Common myeloid progenitor, CD34-positive (primary cell): ENCODE data around the gene STN1.

Source experiments
- CTCF ChIA-PET: fragments of 350-600 bp; sonication (Branson Sonifier 250); formaldehyde crosslinking; loops from one replicate; lab custom pipeline; 2021; ENCODE audit warnings: antibody characterized with exemption; lab: Charles Lee
- POLR2A ChIA-PET: fragments of 350-600 bp; sonication (Branson Sonifier 250); formaldehyde crosslinking; loops from one replicate; lab custom pipeline; 2021; ENCODE audit warnings: antibody characterized with exemption; lab: Charles Lee
- DNase-seq, 3 donors: peaks; one replicate each; pipeline versions ENCODE4 v3.0.0 to v3.0.0-alpha.2; 2013
- H3K27ac ChIP-seq, 2 experiments: 1 replicate in 1 of 2; 2 replicates in 1 of 2; pipeline ENCODE4 v1.7.0; 2013; ENCODE audit warnings: inconsistent platforms in 2 of 2, low read length in 2 of 2, mild to moderate bottlenecking in 2 of 2, low read depth in 1 of 2, moderate library complexity in 1 of 2; ENCODE audit not compliant: severe bottlenecking in 2 of 2, insufficient read depth in 1 of 2, poor library complexity in 1 of 2
- H3K27me3 ChIP-seq, 5 experiments: replicated peaks in 2 of 5; 1 replicate in 3 of 5; 2 replicates in 2 of 5; pipeline versions ENCODE4 v1.6.1 to v1.7.0; 2013; ENCODE audit warnings: low read length in 4 of 5, mild to moderate bottlenecking in 2 of 5, moderate library complexity in 2 of 5, inconsistent platforms in 1 of 5; ENCODE audit not compliant: insufficient read depth in 5 of 5, control insufficient read depth in 4 of 5
- H3K36me3 ChIP-seq, 4 experiments: 1 replicate in 2 of 4; 2 replicates in 2 of 4; pipeline versions ENCODE4 v1.6.1 to v1.7.0; 2013; ENCODE audit warnings: low read length in 3 of 4, control low read depth in 1 of 4, mild to moderate bottlenecking in 1 of 4; ENCODE audit not compliant: control insufficient read depth in 4 of 4, insufficient read depth in 4 of 4
- H3K4me1 ChIP-seq, 4 experiments: 1 replicate in 3 of 4; 2 replicates in 1 of 4; pipeline versions ENCODE4 v1.6.1 to v1.7.1; 2013; ENCODE audit warnings: low read length in 3 of 4, mild to moderate bottlenecking in 3 of 4, control low read depth in 1 of 4, inconsistent platforms in 1 of 4, moderate library complexity in 1 of 4; ENCODE audit not compliant: control insufficient read depth in 4 of 4, insufficient read depth in 4 of 4; ENCODE audit errors: control extremely low read depth in 1 of 4
- H3K4me3 ChIP-seq, 7 experiments: 1 replicate in 4 of 7; 2 replicates in 3 of 7; pipeline versions ENCODE4 v1.5.1 to v1.7.0; 2013; ENCODE audit warnings: mild to moderate bottlenecking in 7 of 7, low read length in 6 of 7, moderate library complexity in 6 of 7, inconsistent platforms in 2 of 7, low read depth in 2 of 7, control low read depth in 1 of 7; ENCODE audit not compliant: insufficient read depth in 4 of 7, control insufficient read depth in 1 of 7; ENCODE audit errors: extremely low read depth in 1 of 7
- H3K9me3 ChIP-seq, 5 experiments: 1 replicate in 4 of 5; 2 replicates in 1 of 5; pipeline versions ENCODE4 v1.6.1 to v1.7.1; 2013; ENCODE audit warnings: low read length in 4 of 5, mild to moderate bottlenecking in 2 of 5, inconsistent platforms in 1 of 5, low read depth in 1 of 5, moderate library complexity in 1 of 5; ENCODE audit not compliant: control insufficient read depth in 4 of 5, insufficient read depth in 2 of 5; ENCODE audit errors: control extremely low read depth in 1 of 5
- WGBS: methylation state at CpG from one replicate; pipeline ENCODE4 v1.1.5; 2013; ENCODE audit not compliant: insufficient coverage; 5-methylcytosine and 5-hydroxymethylcytosine counted together

Gene STN1

DNA sequence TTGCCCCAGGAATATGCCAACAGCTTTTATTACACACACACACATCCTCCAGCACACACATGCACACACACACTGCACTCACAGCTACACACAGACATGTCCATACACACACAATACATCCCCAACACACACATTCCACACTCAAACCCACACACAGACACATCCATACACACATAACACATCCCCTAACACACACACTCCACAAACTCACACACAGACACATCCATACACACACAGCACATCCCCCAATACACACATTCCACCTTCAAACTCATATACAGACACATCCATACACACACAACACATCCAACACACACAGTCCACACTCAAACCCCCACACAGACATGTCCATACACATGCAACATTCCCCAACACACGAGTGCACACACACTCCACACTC, 81.7 kb downstream of the STN1 start:
- 63% methylated on average over 1 of the region's 1 CpG for WGBS
- DNase-seq, result no peak
- H3K27me3 ChIP-seq, result no peaks in the 10 kb centered on the region
- ChIA-PET POLR2A (no interaction called here), CTCF (interaction anchor here (0.9 to 1.0 kb wide), 2 partner anchors 8 to 84 kb away, joined by 3 read pairs; no protein-coding TSS in a partner anchor)
- H3K9me3 ChIP-seq, result peaks cover 0 to 4% (median 0%) of the 10 kb centered on the region in 5 experiments
- no peak overlapping the region for H3K27ac ChIP-seq
- no peaks in the 10 kb centered on the region for H3K36me3 ChIP-seq
- peaks cover 0 to 39% (median 2%) of the 10 kb centered on the region in 4 experiments for H3K4me1 ChIP-seq
- H3K4me3 ChIP-seq, result no peak overlapping the region

DNA sequence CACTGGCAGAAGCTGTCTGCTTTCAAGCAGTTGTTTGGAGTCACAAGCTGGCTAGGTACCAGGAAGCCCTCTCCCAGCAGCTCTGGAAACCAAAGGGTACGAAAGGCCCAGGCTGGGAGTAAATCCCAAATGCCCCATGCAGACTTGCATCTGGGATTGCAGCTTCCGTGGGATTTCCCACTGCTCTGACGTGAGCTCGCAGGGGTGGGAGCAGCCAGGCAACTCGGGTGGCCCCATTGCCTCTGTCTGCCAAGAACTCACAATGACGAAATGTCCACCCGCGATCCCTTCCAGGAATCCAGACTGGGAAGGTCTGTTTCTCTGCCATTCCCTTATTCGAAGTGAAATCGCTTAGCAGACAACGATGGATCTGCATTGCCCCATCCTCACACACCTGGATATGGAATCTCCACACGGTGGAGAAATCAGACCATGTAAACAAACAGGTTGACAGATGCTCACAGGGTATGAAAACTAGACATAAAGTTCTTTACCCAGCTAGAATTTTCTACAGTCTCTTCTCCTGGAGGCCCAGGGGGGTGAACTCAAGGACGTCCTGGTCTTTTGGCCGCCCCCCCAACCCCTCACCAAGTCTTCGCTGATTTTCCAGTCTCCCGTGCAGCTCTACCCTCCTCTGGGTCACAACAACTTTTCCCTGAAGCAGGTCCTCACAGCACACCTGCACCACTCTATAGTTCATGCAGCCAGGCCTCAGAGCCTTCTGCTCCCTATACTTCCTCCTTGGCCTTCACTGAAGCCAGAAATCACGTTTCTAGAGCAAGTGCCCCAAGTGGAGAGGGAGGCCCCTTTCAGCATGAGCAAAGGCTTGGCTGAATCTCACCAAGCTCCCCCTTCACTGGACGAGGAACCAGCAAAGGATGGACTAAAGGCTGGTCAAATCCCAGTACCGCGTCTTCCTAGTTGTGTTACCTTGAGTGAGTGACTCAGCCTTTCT, 82.6 kb downstream of the STN1 start:
- ChIA-PET POLR2A (no interaction called here), CTCF (interaction anchor here (0.9 to 2.5 kb wide), 5 partner anchors 13 to 125 kb away, joined by 3 to 9 read pairs (median 6); no protein-coding TSS in a partner anchor)
- H3K27me3 ChIP-seq, result no peaks in the 10 kb centered on the region
- H3K4me3 ChIP-seq, result no peak overlapping the region
- peaks cover 0 to 4% (median 0%) of the 10 kb centered on the region in 5 experiments for H3K9me3 ChIP-seq
- WGBS, result 94% methylated on average over 18 of the region's 20 CpGs
- no peaks in the 10 kb centered on the region for H3K36me3 ChIP-seq
- H3K4me1 ChIP-seq, result peaks cover 0 to 34% (median under 1%) of the 10 kb centered on the region in 4 experiments
- peak in 2 of 3 donors; percentile 18 to 21 for DNase-seq
- H3K27ac ChIP-seq, result no peak overlapping the region

DNA sequence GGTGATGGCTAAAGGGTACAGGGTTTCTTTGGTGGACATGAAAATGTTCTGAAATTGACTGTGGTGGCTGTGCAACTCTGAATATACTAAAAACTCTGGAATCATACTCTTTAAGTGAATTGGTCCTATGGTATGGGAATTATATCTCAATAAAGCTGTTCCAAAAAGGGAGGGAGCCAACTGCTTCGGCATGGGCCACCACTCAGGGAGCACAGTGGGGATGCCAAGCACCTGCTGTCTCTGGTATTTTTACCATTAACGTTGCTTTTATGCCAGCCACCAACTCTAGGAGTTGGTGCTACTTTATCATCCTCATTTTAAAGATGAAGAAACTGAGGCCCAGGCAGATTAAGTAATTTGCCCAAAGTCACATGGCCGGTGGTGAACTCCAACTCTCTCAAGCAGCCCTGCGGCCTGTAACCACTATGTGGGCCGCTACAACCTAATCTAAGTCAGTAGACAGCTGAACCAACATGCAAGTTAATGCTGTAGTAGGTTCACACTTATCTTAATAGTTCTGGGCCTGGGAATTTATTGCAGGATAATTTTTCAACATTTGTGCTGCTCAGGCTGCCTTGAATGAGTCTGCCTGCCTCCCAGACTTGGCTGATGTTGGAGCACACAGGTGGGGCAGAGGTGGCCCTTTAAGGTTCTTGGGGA, 83.4 kb downstream of the STN1 start:
- POLR2A ChIA-PET, result no interaction called here
- no peak for DNase-seq
- peaks cover 0 to 31% (median 0%) of the 10 kb centered on the region in 4 experiments for H3K4me1 ChIP-seq
- CTCF ChIA-PET, result interaction anchor here (1.2 to 2.5 kb wide), 5 partner anchors 14 to 124 kb away, joined by 3 to 9 read pairs (median 6); no protein-coding TSS in a partner anchor
- peaks cover 0 to 4% (median 0%) of the 10 kb centered on the region in 5 experiments for H3K9me3 ChIP-seq
- no peak overlapping the region for H3K4me3 ChIP-seq
- WGBS, result 97% methylated on average over 4 of the region's 5 CpGs
- H3K27ac ChIP-seq, result no peak overlapping the region
- no peaks in the 10 kb centered on the region for H3K27me3 ChIP-seq
- no peaks in the 10 kb centered on the region for H3K36me3 ChIP-seq

DNA sequence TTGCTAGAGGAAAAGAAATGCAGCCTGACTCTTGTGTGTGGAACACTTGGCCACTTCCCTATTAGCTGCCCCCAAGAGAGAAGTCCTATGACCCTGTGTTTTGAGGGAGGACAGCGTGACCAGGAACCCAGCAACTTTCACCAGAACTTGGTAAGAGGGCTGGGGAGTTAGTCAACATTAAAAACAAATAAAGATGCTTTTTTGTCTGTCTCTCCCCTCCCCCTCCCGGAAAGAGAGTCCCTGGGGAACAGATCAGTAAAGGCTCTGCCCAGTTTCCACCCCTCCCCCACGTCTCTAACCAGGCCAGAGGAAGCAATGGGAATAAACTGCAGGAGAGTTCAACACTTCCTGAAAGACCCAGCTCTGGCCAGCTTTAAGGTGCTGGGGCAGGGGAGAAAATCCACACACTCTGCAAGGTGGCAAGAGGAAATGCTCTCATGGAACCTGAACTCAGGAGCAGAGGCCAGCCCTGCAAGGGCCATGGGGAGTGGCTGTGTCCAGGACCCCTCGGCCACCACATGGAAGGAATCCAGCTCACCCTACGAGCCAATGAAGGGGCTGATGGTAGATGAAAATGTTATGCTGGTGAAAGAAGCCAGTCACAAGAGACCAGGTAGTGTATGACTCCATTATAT, 84.1 kb downstream of the STN1 start:
- WGBS, result 100% methylated on average over 3 of the region's 5 CpGs
- ChIA-PET CTCF (interaction anchor here (1.2 to 2.5 kb wide), 3 partner anchors 15 to 120 kb away, joined by 3 to 9 read pairs (median 6); no protein-coding TSS in a partner anchor), POLR2A (no interaction called here)
- Histone ChIP-seq H3K27ac (no peak overlapping the region), H3K4me1 (peaks cover 0 to 31% (median 0%) of the 10 kb centered on the region in 4 experiments), H3K36me3 (no peaks in the 10 kb centered on the region), H3K4me3 (no peak overlapping the region), H3K9me3 (peaks cover 0 to 4% (median 0%) of the 10 kb centered on the region in 5 experiments), H3K27me3 (no peaks in the 10 kb centered on the region)
- no peak for DNase-seq

DNA sequence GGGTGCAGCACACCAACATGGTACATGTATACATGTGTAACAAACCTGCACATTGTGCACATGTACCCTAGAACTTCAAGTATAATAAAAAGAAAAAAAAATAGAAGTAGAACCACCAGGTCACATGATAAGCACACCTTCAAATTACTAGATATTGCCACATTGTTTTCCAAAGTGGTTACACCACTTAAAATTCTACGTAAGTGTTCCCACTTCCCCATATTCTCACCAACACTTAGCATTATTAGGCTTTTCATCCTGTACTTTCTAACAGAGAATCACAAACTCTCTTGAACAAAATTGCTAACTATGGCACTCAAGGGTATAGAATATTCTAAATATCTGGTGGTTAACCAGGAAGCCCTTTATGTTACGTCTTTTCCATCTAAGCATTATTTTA, 85.2 kb downstream of the STN1 start:
- Histone ChIP-seq H3K9me3 (peaks cover 0 to 4% (median 0%) of the 10 kb centered on the region in 5 experiments), H3K4me1 (peaks cover 0 to 31% (median 0%) of the 10 kb centered on the region in 4 experiments), H3K27me3 (no peaks in the 10 kb centered on the region), H3K36me3 (no peaks in the 10 kb centered on the region), H3K27ac (no peak overlapping the region), H3K4me3 (no peak overlapping the region)
- no CpG with 5 or more reads among the region's 2 CpGs for WGBS
- no peak for DNase-seq
- POLR2A ChIA-PET, result interaction anchor here (0.7 kb wide), 1 partner anchor 10 kb away, joined by 4 read pairs; no protein-coding TSS in a partner anchor
- CTCF ChIA-PET, result interaction anchor here (0.7 kb wide), 1 partner anchor 1288 kb away, joined by 3 read pairs; no protein-coding TSS in a partner anchor
